Measurements from ENCODE around the gene TMEM187.

DNA sequence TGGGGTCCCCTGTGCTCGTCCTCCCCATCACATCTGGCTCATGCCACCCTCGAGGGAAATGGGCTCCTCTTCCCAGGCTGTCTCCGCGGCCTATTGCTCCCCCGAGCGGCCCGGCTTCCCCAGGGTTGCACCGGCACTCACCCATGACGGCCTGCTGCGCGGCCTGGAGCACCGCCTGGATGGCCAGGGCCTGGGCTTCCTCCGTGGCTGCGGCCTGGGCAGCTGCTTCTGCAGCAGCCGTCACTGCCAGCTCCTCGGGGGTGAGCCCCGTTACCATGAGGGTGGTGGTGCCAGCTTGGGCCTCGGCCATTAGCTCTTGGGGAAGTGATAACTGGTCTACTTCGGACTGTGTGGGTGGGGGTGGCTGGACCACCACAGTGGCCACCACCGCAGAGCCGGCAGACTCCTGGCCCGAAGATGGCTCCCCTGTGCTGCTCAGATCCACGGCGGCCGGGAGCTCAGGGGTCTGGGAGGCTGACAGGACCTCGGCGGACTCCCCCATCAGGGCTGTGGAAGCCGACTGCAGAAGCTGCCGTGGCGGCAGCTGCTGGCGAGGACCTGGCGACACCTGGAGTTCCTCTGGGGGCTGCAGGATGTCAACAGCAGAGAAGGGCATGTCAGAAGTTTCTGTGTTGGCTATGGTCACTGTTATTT, 20.1 kb upstream of the TMEM187 start:
- TF ChIP-seq, protein P1, sequence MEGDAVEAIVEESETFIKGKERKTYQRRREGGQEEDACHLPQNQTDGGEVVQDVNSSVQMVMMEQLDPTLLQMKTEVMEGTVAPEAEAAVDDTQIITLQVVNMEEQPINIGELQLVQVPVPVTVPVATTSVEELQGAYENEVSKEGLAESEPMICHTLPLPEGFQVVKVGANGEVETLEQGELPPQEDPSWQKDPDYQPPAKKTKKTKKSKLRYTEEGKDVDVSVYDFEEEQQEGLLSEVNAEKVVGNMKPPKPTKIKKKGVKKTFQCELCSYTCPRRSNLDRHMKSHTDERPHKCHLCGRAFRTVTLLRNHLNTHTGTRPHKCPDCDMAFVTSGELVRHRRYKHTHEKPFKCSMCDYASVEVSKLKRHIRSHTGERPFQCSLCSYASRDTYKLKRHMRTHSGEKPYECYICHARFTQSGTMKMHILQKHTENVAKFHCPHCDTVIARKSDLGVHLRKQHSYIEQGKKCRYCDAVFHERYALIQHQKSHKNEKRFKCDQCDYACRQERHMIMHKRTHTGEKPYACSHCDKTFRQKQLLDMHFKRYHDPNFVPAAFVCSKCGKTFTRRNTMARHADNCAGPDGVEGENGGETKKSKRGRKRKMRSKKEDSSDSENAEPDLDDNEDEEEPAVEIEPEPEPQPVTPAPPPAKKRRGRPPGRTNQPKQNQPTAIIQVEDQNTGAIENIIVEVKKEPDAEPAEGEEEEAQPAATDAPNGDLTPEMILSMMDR (IDR thresholded peaks at IDR 0.05; ENCODE audit: borderline replicate concordance, extremely low read depth, low read length, poor library complexity, severe bottlenecking), result no peak
- no peak for TF ChIP-seq EZH2 (IDR thresholded peaks at IDR 0.05; ENCODE audit: borderline replicate concordance, low read depth, low read length, severe bottlenecking)

Data from DND-41 (cell line).